ENCODE results near the gene EEF2K. TPM values are rescaled to one million over a fixed set of nuclear protein-coding genes. Genes with fewer than 3 reads are reported as not detected.

Gene EEF2K
- total RNA-seq, 1 experiment from 2014 or later, result 9.1 TPM

DNA sequence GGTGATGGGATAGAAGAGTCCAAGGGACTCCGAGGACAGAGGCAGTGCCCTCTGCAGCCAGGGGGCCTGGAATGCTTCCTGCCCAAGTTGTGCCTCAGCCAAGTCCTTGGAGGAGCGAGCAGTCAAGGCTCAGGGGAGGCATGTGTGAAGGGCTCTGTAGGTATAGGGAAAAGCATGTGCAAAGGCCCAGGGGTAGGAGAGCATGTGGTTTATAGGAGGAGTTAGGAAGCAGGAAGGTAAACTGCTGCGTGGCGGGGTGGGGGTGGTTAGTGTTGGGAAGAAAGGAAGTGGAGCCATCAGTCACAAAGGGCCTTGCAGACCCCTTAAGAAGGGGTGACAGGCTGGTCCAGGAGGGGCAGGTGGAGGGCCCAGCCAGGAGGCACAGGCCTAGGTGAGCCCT lies 98.3 kb downstream of the EEF2K start:
- intact Hi-C loops (cut with micrococcal nuclease), result no loop called here
- Histone ChIP-seq H3K4me2 (ENCODE audit: low read length) (no peak overlapping the region), H4K20me1 (ENCODE audit: low read length) (peaks cover 7% of the 10 kb centered on the region; the same call in 1 of the 2 replicates), H3F3A (ENCODE audit: low read length, unreplicated experiment) (no peaks in the 10 kb centered on the region), H2AFZ (ENCODE audit: low read length) (no peak overlapping the region), H3K27ac (ENCODE audit: low read length) (no peak overlapping the region), H3K9me3 (ENCODE audit: low read length) (no peaks in the 10 kb centered on the region), H3K9ac (ENCODE audit: low read length) (no peak overlapping the region), H3K4me1 (ENCODE audit: insufficient read depth, low read length) (no peaks in the 10 kb centered on the region), H3K79me2 (ENCODE audit: low read length) (peaks cover 39% of the 10 kb centered on the region), H3K27me3 (ENCODE audit: low read length) (no peaks in the 10 kb centered on the region), H3K9me2 (replicated peaks; ENCODE audit: low read length) (no peaks in the 10 kb centered on the region), H3K4me3 (ENCODE audit: low read length) (no peak overlapping the region), H3K36me3 (ENCODE audit: low read depth, low read length) (peaks cover 14% of the 10 kb centered on the region)
- CTCF ChIA-PET, result no interaction called here
- no peak for TF ChIP-seq EZH2phosphoT487 (IDR thresholded peaks at IDR 0.05; ENCODE audit: borderline replicate concordance, low read length)
- TF ChIP-seq, protein P1, sequence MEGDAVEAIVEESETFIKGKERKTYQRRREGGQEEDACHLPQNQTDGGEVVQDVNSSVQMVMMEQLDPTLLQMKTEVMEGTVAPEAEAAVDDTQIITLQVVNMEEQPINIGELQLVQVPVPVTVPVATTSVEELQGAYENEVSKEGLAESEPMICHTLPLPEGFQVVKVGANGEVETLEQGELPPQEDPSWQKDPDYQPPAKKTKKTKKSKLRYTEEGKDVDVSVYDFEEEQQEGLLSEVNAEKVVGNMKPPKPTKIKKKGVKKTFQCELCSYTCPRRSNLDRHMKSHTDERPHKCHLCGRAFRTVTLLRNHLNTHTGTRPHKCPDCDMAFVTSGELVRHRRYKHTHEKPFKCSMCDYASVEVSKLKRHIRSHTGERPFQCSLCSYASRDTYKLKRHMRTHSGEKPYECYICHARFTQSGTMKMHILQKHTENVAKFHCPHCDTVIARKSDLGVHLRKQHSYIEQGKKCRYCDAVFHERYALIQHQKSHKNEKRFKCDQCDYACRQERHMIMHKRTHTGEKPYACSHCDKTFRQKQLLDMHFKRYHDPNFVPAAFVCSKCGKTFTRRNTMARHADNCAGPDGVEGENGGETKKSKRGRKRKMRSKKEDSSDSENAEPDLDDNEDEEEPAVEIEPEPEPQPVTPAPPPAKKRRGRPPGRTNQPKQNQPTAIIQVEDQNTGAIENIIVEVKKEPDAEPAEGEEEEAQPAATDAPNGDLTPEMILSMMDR (conservative IDR thresholded peaks at IDR 0.05; ENCODE audit: low read depth, low read length), result no peak
- TF ChIP-seq EZH2 (IDR thresholded peaks at IDR 0.05; ENCODE audit: low read length, unreplicated experiment), result no peak
- POLR2A ChIA-PET (ENCODE audit: unreplicated experiment), result no interaction called here
- ATAC-seq, result no peak
- no peak for DNase-seq
- no TSS peak for BruUV-seq (replicated peaks)

- no TSS peak for BruUV-seq (replicated peaks)
- Histone ChIP-seq H3K27me3 (ENCODE audit: low read length) (no peaks in the 10 kb centered on the region), H3K9ac (ENCODE audit: low read length) (no peak overlapping the region), H3K4me2 (ENCODE audit: low read length) (no peak overlapping the region), H2AFZ (ENCODE audit: low read length) (no peak overlapping the region), H3K9me2 (replicated peaks; ENCODE audit: low read length) (no peaks in the 10 kb centered on the region), H3K79me2 (ENCODE audit: low read length) (peaks cover 16% of the 10 kb centered on the region), H4K20me1 (ENCODE audit: low read length) (no peaks in the 10 kb centered on the region), H3K4me1 (ENCODE audit: insufficient read depth, low read length) (no peaks in the 10 kb centered on the region), H3K9me3 (ENCODE audit: low read length) (no peaks in the 10 kb centered on the region), H3K27ac (ENCODE audit: low read length) (no peak overlapping the region), H3F3A (ENCODE audit: low read length, unreplicated experiment) (no peaks in the 10 kb centered on the region), H3K4me3 (ENCODE audit: low read length) (no peak overlapping the region), H3K36me3 (ENCODE audit: low read depth, low read length) (peaks cover 21% of the 10 kb centered on the region)
- POLR2A ChIA-PET (ENCODE audit: unreplicated experiment), result no interaction called here
- ATAC-seq (no peak), DNase-seq (no peak)
- intact Hi-C loops (cut with micrococcal nuclease), result no loop called here
- CTCF ChIA-PET, result no interaction called here
- TF ChIP-seq EZH2 (IDR thresholded peaks at IDR 0.05; ENCODE audit: low read length, unreplicated experiment), result no peak
- TF ChIP-seq, protein P1 (conservative IDR thresholded peaks at IDR 0.05; ENCODE audit: low read depth, low read length), result no peak
- no peak for TF ChIP-seq EZH2phosphoT487 (IDR thresholded peaks at IDR 0.05; ENCODE audit: borderline replicate concordance, low read length)
These were observed 100.7 kb downstream of the EEF2K start for GRCh38 chr16:22306788-22307187.

- H3K36me3 ChIP-seq (ENCODE audit: low read depth, low read length), result peaks cover 15% of the 10 kb centered on the region
- H3K9me2 ChIP-seq (replicated peaks; ENCODE audit: low read length), result no peaks in the 10 kb centered on the region
- ATAC-seq, result no peak
- H3K9me3 ChIP-seq (ENCODE audit: low read length), result no peaks in the 10 kb centered on the region
- H3F3A ChIP-seq (ENCODE audit: low read length, unreplicated experiment), result no peaks in the 10 kb centered on the region
- H3K4me3 ChIP-seq (ENCODE audit: low read length), result no peak overlapping the region
- H3K27ac ChIP-seq (ENCODE audit: low read length), result no peak overlapping the region
- H3K4me1 ChIP-seq (ENCODE audit: insufficient read depth, low read length), result no peaks in the 10 kb centered on the region
- BruUV-seq (replicated peaks), result no TSS peak
- no peak overlapping the region for H3K4me2 ChIP-seq (ENCODE audit: low read length)
- H3K9ac ChIP-seq (ENCODE audit: low read length), result no peak overlapping the region
- DNase-seq, result no peak
- ChIA-PET POLR2A (ENCODE audit: unreplicated experiment) (no interaction called here), CTCF (no interaction called here)
- intact Hi-C loops (cut with micrococcal nuclease), result no loop called here
- no peaks in the 10 kb centered on the region for H4K20me1 ChIP-seq (ENCODE audit: low read length)
- H2AFZ ChIP-seq (ENCODE audit: low read length), result no peak overlapping the region
- peaks cover 6% of the 10 kb centered on the region; the same call in 1 of the 2 replicates for H3K79me2 ChIP-seq (ENCODE audit: low read length)
- TF ChIP-seq, protein P1 (conservative IDR thresholded peaks at IDR 0.05; ENCODE audit: low read depth, low read length), result no peak
- TF ChIP-seq EZH2 (IDR thresholded peaks at IDR 0.05; ENCODE audit: low read length, unreplicated experiment) (no peak), EZH2phosphoT487 (IDR thresholded peaks at IDR 0.05; ENCODE audit: borderline replicate concordance, low read length) (no peak)
- H3K27me3 ChIP-seq (ENCODE audit: low read length), result no peaks in the 10 kb centered on the region
These were observed 101.8 kb downstream of the EEF2K start for GRCh38 chr16:22307838-22308237.
